ENCODE measurements around the gene USP1.

- TF ChIP-seq POLR2A (IDR thresholded peaks at IDR 0.05), result no peak
- TF ChIP-seq, protein P1, sequence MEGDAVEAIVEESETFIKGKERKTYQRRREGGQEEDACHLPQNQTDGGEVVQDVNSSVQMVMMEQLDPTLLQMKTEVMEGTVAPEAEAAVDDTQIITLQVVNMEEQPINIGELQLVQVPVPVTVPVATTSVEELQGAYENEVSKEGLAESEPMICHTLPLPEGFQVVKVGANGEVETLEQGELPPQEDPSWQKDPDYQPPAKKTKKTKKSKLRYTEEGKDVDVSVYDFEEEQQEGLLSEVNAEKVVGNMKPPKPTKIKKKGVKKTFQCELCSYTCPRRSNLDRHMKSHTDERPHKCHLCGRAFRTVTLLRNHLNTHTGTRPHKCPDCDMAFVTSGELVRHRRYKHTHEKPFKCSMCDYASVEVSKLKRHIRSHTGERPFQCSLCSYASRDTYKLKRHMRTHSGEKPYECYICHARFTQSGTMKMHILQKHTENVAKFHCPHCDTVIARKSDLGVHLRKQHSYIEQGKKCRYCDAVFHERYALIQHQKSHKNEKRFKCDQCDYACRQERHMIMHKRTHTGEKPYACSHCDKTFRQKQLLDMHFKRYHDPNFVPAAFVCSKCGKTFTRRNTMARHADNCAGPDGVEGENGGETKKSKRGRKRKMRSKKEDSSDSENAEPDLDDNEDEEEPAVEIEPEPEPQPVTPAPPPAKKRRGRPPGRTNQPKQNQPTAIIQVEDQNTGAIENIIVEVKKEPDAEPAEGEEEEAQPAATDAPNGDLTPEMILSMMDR (IDR thresholded peaks at IDR 0.05), result no peak
- no peak for TF ChIP-seq POLR2AphosphoS5 (IDR thresholded peaks at IDR 0.05)
- TF ChIP-seq EP300 (IDR thresholded peaks at IDR 0.05), result no peak
Observed at GRCh38 chr1:62397301-62397700, 39.5 kb upstream of the USP1 start.
